HFFc6 (cell line): ENCODE measurements around the gene PTPRD. TPM values are rescaled to one million over a fixed set of nuclear protein-coding genes. Genes with fewer than 3 reads are reported as not detected.

Experiments
- DNase-seq: peaks from one replicate; pipeline ENCODE4 v3.0.0-alpha.2; 2018
- H3K27ac Mint-ChIP-seq: 2 replicates; pipeline ENCODE4 v1.8.0; 2020; ENCODE audit warnings: mild to moderate bottlenecking, mixed read lengths
- H3K27me3 Mint-ChIP-seq: 2 replicates; pipeline ENCODE4 v1.8.0; 2021; ENCODE audit warnings: mild to moderate bottlenecking, moderate library complexity, mixed read lengths; ENCODE audit not compliant: insufficient read depth
- H3K36me3 Mint-ChIP-seq: 2 replicates; pipeline ENCODE4 v1.8.0; 2021; ENCODE audit warnings: low read depth, mixed read lengths
- H3K4me1 Mint-ChIP-seq: 2 replicates; pipeline ENCODE4 v1.8.0; 2020; ENCODE audit warnings: low read depth, mixed read lengths
- H3K4me3 Mint-ChIP-seq: 2 replicates; pipeline ENCODE4 v1.8.0; 2020; ENCODE audit warnings: mild to moderate bottlenecking, moderate library complexity, mixed read lengths
- H3K9me3 Mint-ChIP-seq: 2 replicates; pipeline ENCODE4 v1.8.0; 2020; ENCODE audit warnings: mild to moderate bottlenecking, mixed read lengths
- total RNA-seq, 6 experiments: library from RNA; stranded (reverse); fragmentation: NEBNext Ultra II Directional; extraction: Animal tissue kit (Norgen Biotek cat#: 25700); gene quantifications; 2 replicates in 1 of 6; 3 replicates in 5 of 6; pipeline ENCODE4 v1.2.3, GENCODE V29; 2021
- TF ChIP-seq, protein P1 (sequence below): fragments of 200-600 bp; sonication (generic); IDR thresholded peaks from 2 replicates; pipeline ENCODE4 v1.5.0; 2021; ENCODE audit warnings: antibody characterized with exemption, mild to moderate bottlenecking

PTPRD gene
- total RNA-seq, 6 experiments from 2014 or later = not detected

DNA sequence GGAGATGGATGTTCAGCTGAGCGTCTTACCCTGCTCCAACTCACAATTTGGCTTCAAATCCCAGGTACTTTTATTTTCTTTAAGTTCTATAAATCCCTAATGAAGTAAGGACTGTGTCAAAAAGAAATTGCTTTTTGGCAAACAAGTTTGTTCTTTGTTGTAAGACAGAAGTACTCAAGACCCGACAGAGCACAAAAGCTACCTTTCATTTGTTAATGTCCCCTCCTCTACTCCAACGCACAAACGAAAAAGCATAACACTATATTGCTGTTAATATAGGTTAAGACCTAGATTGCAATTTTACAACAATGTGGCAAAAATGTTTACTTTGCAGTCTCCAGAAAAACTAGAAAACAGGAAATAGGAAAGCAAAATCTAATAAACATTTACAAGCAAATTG lies 2217.8 kb downstream of the PTPRD start:
- Mint-ChIP-seq H3K36me3 (no peaks in the 10 kb centered on the region), H3K4me1 (no peaks in the 10 kb centered on the region), H3K27ac (no peak overlapping the region), H3K4me3 (no peak overlapping the region), H3K27me3 (no peaks in the 10 kb centered on the region), H3K9me3 (peaks cover 30% of the 10 kb centered on the region)
- TF ChIP-seq, protein P1, sequence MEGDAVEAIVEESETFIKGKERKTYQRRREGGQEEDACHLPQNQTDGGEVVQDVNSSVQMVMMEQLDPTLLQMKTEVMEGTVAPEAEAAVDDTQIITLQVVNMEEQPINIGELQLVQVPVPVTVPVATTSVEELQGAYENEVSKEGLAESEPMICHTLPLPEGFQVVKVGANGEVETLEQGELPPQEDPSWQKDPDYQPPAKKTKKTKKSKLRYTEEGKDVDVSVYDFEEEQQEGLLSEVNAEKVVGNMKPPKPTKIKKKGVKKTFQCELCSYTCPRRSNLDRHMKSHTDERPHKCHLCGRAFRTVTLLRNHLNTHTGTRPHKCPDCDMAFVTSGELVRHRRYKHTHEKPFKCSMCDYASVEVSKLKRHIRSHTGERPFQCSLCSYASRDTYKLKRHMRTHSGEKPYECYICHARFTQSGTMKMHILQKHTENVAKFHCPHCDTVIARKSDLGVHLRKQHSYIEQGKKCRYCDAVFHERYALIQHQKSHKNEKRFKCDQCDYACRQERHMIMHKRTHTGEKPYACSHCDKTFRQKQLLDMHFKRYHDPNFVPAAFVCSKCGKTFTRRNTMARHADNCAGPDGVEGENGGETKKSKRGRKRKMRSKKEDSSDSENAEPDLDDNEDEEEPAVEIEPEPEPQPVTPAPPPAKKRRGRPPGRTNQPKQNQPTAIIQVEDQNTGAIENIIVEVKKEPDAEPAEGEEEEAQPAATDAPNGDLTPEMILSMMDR = no peak
- DNase-seq = no peak

DNA sequence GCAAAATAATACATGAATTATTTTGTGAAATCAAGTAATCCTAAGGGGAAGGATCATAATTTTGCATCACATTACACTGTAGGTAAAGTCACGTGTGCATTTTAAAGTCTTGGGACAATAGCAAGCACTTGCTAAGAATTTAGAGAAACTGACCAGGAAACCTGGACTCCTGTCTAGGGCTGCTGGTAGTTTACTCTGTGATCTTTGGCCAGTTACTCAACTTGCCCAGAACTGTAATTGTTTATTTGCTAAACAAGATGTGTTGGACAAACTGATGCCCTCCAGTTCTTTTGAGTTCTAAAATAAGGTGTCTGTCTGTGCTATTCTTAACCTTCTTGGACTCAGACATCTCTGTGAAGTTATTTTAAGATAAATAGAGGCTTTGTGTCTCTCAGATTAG lies 2218.5 kb downstream of the PTPRD start:
- Mint-ChIP-seq H3K27ac (no peak overlapping the region), H3K27me3 (no peaks in the 10 kb centered on the region), H3K4me3 (no peak overlapping the region), H3K4me1 (no peaks in the 10 kb centered on the region), H3K36me3 (no peaks in the 10 kb centered on the region), H3K9me3 (peaks cover 30% of the 10 kb centered on the region)
- TF ChIP-seq, protein P1 = no peak
- DNase-seq = no peak

DNA sequence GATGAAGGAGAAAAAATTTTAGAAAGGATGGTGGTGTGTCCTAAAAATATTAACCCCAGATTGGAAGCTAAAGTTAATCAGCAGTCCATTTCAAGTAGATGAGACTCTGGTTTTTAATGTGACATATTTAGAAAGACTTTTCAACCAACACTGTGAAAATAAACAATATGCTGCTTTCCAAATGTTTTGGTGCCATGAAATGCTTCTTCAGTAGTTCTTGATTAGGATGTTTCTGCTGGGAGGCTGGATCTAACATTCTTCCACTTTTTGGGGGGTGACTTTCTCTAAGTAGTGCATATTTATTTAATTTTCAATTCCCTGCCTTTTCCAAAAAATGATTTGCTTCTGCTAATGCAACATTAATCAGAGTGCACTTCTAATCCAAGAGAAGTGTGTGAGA lies 2219.9 kb downstream of the PTPRD start:
- H3K9me3 Mint-ChIP-seq = peaks cover 39% of the 10 kb centered on the region
- no peaks in the 10 kb centered on the region for H3K4me1 Mint-ChIP-seq
- TF ChIP-seq, protein P1 = no peak
- H3K27me3 Mint-ChIP-seq = no peaks in the 10 kb centered on the region
- H3K36me3 Mint-ChIP-seq = no peaks in the 10 kb centered on the region
- DNase-seq = no peak
- H3K4me3 Mint-ChIP-seq = no peak overlapping the region
- no peak overlapping the region for H3K27ac Mint-ChIP-seq

DNA sequence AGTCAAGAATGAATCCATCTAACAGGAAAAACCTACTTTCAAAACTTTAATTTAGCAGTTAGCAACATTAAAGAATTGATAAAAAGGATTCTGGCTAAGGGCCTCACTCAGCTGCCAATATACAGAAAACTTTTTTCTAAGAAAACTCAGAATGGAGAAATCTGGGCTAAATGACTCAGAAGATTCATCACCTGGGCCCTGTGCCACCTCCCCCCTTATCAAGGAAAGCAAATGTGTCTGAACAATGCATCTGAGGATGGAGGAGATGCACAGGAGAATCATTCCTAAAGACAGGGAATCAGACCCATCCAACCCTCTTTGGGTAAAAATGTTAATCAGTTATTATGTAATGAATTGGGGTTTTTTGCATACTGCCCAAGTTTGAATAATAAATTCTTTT lies 2221.2 kb downstream of the PTPRD start:
- peaks cover 43% of the 10 kb centered on the region for H3K9me3 Mint-ChIP-seq
- no peak overlapping the region for H3K27ac Mint-ChIP-seq
- no peaks in the 10 kb centered on the region for H3K4me1 Mint-ChIP-seq
- TF ChIP-seq, protein P1 = no peak
- no peaks in the 10 kb centered on the region for H3K27me3 Mint-ChIP-seq
- no peak overlapping the region for H3K4me3 Mint-ChIP-seq
- no peak for DNase-seq
- H3K36me3 Mint-ChIP-seq = no peaks in the 10 kb centered on the region

DNA sequence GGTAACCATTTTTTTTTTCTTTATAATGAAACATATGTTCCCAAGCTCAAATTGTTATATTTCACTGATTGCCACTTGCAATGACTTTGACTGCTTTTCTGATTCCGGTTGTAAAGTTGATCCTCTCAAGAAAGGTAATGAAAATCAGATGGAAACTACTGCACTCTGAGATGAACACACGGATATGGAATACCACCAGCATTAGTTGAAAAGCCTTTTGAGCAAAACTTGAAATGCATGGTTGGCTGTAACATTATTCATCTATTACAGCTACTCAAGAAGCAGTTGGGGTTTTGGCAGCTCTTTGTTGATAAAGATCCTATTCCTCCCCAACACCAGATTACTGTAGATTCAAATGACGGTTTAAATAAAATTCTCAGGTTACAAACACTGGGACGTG lies 2221.7 kb downstream of the PTPRD start:
- Mint-ChIP-seq H3K4me3 (no peak overlapping the region), H3K27me3 (no peaks in the 10 kb centered on the region), H3K9me3 (peaks cover 43% of the 10 kb centered on the region), H3K36me3 (no peaks in the 10 kb centered on the region), H3K4me1 (no peaks in the 10 kb centered on the region), H3K27ac (no peak overlapping the region)
- no peak for DNase-seq
- TF ChIP-seq, protein P1 = no peak

DNA sequence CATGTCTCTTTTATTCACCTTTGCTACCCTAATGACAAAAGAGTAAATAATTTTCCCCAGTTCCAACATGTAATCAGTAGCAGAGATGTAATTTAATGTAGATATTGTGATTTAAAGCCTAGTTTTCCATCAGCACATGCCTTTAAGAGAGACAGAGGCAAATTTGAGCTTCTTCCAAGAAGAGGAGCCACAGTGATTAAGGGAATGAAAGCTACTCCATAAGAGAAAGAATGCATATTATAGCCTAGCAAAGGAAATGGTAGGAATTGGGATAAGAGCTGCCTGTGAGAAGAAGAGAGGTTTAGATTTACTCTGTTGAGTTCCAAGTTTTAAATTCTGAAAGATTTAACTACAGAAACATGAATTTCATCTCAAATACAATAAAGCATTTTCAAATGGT lies 2222.2 kb downstream of the PTPRD start:
- H3K36me3 Mint-ChIP-seq = no peaks in the 10 kb centered on the region
- TF ChIP-seq, protein P1 = no peak
- H3K9me3 Mint-ChIP-seq = peaks cover 46% of the 10 kb centered on the region
- no peak for DNase-seq
- no peak overlapping the region for H3K4me3 Mint-ChIP-seq
- H3K27ac Mint-ChIP-seq = no peak overlapping the region
- H3K27me3 Mint-ChIP-seq = no peaks in the 10 kb centered on the region
- H3K4me1 Mint-ChIP-seq = no peaks in the 10 kb centered on the region
